Fibroblast of the aortic adventitia (primary cell): Measurements from ENCODE around the gene RCHY1. TPM values are rescaled to one million over a fixed set of nuclear protein-coding genes. Genes with fewer than 3 reads are reported as not detected.
"Not testable (repeated sequence)": the region's sequence is repeated elsewhere in the genome, so short reads cannot be mapped to it uniquely, and the experiment has no call there.

ENCODE experiments used
- DNase-seq: peaks from one replicate; pipeline ENCODE4 v3.0.0-alpha.2; 2010; ENCODE audit warnings: low read depth
- H3K4me3 ChIP-seq: 2 replicates; pipeline ENCODE4 v1.5.1; 2011; ENCODE audit warnings: low read depth, mild to moderate bottlenecking, control low read depth, low read length, moderate library complexity
- total RNA-seq: library from RNA; depleted of rRNA; stranded (reverse); fragments of >200 nt; gene quantifications from 2 replicates; pipeline ENCODE4 v1.2.3, GENCODE V29; 2012; ENCODE audit warnings: low replicate concordance
- TF ChIP-seq, protein P1 (sequence below): IDR thresholded peaks from 2 replicates; pipeline ENCODE4 v1.5.1; 2011; ENCODE audit warnings: mild to moderate bottlenecking, low read length, control low read depth, inconsistent platforms; ENCODE audit not compliant: insufficient read depth

RCHY1 gene
- total RNA-seq, 1 donor, result 27.3 TPM

DNA sequence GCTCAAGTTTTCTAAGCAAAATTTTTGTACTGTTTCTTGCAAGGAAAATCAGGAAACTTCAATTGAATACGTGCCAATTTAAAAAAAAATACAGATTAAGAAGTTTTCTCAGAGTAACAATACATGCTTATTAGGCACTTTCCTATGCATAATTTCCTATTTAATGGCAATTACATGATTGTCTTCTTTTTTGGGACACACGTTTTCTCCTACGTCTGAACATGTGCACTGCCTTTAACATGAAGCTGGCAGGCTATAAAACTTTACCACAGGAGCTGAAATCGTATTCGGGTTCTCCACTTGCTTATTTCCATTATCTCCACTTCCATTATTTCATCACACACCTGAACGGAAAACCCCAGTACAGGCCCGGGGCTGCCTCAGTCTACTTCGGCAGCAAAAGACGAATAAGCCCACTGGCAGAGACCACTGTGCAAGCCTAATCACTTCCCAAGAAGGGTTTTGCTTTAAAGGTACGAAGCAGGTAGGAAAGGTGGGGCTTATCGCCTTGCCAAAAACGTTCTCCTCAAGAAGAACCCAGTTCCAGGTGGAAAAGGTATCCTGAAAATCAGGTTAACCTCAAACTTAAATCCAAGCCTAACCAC, 575 bp downstream of the RCHY1 start:
- peak; percentile 28 for DNase-seq
- TF ChIP-seq, protein P1, sequence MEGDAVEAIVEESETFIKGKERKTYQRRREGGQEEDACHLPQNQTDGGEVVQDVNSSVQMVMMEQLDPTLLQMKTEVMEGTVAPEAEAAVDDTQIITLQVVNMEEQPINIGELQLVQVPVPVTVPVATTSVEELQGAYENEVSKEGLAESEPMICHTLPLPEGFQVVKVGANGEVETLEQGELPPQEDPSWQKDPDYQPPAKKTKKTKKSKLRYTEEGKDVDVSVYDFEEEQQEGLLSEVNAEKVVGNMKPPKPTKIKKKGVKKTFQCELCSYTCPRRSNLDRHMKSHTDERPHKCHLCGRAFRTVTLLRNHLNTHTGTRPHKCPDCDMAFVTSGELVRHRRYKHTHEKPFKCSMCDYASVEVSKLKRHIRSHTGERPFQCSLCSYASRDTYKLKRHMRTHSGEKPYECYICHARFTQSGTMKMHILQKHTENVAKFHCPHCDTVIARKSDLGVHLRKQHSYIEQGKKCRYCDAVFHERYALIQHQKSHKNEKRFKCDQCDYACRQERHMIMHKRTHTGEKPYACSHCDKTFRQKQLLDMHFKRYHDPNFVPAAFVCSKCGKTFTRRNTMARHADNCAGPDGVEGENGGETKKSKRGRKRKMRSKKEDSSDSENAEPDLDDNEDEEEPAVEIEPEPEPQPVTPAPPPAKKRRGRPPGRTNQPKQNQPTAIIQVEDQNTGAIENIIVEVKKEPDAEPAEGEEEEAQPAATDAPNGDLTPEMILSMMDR, result no peak
- peak overlapping the region; percentile 96 for H3K4me3 ChIP-seq

DNA sequence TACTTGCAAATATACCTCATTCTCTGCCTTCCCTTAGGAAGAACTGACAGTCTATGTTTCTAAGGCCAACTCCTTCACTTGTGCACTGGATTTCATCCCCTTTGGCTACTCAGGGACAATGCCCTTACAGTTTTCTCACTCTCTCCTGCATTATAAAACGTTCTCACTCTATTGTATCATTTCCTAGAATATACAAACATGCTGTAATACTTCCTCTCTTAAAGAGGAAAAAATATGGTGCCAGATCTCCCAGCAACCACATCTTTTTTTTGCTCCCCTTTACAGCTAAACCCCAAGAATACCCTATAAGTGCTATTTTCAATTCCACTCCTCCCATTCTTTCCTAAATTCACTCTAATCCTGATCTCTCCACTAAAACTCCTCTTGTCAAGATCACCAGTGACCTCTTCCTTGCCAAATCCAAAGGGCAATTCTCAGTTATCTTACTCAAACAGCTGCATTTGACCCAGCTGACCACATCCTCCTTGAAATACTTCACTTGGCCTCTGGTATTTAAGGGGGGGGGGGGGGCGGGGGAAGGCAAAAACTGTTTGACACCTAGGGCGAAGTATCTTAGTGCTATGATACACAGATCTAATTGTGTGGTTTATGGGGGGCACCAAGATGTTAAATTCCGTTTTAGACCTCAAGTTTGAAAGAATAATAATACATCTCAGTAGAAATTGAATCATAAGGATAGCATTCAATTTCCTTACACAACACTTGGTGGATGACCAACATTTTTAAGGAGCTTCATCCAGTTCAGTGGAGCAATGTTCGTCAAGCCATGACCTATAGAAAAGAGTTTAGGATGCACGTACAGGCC, 1.6 kb downstream of the RCHY1 start:
- peak; percentile 48 for DNase-seq
- TF ChIP-seq, protein P1, result no peak
- peak overlapping the region; percentile 96 for H3K4me3 ChIP-seq

DNA sequence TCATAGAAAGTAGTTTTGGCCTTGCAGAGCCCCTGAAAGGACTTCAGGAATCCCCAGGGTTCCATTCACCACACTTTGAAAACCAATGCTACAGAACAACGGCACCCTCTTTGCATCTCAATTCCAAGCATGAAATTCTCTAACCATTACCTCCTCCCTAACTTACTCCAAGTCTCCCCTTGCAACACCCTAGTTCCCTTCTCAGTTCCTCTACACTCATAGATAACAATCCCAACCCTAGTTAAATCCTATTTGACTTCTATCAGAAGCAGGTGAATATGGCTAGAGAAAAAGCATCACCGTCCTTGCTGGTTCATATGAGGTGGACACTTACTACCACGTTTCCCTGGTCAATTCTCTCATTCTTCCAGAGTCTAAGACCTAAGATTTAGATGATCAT, 2.4 kb downstream of the RCHY1 start:
- H3K4me3 ChIP-seq, result peak overlapping the region; percentile 32
- no peak for DNase-seq
- TF ChIP-seq, protein P1, result no peak

DNA sequence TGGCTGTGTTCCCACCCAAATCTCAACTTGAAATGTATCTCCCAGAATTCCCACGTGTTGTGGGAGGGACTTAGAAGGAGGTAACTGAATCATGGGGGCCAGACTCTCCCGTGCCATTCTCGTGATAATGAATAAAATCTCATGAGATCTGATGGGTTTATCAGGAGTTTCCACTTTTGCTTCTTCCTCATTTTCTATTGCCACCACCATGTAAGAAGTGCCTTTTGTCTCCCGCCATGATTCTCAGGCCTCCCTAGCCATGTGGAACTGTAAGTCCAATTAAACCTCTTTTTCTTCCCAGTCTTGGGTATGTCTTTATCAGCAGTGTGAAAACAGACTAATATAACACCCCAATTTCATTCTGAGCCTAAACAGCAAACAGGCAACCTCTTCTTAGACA, 4.6 kb downstream of the RCHY1 start:
- H3K4me3 ChIP-seq, DNase-seq: not testable (repeated sequence)

DNA sequence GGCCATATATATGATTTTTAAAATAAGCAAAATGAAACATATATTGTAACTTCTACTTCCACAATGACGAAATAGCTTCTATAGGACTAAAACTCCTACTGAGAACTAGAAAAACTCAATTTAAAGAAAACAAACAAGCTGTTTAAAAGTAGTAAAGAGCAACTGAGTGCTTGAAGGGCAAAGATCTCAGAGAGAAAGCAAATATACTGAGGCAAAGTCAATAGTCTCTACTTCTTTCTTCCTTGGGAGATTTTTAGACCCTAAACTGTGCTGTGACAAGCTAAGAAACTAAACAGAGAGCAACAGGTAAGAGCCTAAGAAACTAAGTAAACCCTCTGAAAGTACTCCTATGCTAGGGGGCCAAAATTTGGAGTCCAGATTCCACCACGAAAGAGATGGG, 8.6 kb downstream of the RCHY1 start:
- no peak overlapping the region for H3K4me3 ChIP-seq
- TF ChIP-seq, protein P1, result no peak
- no peak for DNase-seq

DNA sequence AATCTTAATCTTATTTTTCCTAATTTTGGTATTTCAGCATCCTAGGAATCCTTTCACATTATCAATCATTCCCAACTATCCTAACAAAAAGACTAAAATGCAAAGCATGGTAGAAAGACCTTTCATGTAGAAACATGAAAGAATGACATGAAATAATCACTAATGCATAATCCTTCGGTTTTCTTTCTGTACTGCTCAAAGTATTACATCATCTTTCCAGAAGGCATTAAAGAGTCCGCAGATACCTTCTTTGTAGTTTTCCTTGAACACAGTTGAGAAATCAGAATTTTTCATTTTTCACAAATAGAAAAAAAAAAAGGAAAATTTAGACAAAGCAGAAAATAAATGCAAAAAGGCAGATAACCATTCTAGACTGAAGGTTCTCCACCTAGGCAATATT, 11.5 kb downstream of the RCHY1 start:
- DNase-seq, result no peak
- TF ChIP-seq, protein P1, result no peak
- no peak overlapping the region for H3K4me3 ChIP-seq

DNA sequence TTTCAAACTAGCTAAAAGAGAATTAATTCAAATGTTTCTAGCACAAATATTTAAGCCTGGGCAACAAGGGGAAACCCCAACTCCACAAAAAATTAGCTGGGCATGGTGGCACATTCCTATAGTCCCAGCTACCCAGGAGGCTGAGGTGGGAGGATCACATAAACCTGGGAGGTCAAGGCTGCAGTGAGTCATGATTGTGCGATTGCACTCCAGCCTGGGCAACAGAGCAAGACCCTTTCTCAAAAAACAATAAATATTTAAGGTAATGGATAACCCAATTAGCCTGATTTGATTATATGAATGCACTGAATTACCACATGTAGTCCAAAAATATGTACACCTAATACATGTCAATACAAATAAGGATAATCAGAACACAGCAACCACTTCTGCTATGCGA, 14.3 kb downstream of the RCHY1 start:
- H3K4me3 ChIP-seq, result no peak overlapping the region
- no peak for DNase-seq

More for the DNA sequence above, 14.3 kb downstream of the RCHY1 start:
- TF ChIP-seq, protein P1, result no peak
